DMS53 treated with DMSO at 0.1 percent for 48 hours (cell line): ENCODE measurements around the gene IGFALS.

Source experiments
- DNase-seq: peaks from one replicate; lab custom pipeline; 2025; ENCODE audit not compliant: unreplicated experiment; lab: John Stamatoyannopoulos, UW

The IGFALS gene

DNA sequence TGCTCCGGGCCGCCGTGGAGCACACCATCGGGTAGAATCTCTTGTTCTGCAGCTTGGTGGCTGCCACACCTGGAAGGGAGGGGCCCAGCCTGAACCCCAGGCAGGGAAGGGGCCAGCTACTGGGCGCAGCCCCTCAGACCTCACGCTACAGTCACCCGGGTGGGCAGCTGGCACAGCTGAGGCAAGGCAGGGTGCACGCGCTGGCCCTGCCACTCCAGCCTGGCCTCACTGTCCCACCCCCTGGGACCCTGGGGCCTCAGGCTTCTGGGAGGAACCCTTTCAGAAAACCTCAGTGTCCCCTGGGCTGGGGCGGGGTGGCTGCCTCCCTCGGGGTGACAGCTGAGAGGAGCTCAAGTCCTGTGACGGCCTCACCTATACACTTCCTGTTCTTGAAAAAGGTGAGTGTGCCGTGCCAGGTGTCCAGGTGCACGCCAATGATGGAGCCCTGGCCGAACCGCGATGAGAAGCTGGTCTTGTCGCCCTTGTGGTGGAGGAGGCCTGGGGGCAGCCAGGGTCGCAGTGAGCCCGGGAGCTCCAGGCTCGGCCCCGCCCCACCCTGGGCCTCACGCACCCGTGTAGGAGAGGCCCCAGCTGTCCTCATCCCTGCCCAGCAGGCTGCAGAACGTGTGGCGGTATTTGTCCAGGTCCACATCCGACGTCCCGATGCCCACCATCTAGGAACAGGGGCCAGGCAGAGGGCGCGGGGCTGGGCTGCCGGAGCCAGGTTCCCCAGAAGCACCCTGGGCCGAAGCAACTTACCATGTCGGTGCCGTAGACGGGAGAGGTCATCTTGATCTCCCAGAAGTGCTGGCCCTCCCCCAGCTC is 15.9 kb downstream of the IGFALS start:
- no peak for DNase-seq

DNA sequence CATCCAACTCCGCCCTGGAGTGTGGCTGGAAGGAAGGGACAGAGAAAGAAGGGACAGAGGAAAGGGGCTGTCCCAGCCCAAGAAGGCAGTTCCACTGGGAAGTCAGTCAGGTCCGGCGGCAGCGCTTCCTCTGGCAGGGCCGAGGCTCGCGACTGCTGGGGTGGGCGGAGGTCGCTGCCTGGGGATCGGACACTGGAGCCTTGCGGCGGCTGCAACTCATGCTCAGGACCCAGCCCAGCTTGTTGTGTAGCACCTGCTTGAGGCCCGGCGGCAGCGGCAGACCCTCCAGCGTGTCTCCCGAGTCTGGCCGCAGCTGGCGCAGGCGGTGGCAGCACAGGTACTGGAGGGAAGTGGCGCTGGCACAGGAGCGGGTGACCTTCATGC is 16.5 kb downstream of the IGFALS start:
- no peak for DNase-seq

DNA sequence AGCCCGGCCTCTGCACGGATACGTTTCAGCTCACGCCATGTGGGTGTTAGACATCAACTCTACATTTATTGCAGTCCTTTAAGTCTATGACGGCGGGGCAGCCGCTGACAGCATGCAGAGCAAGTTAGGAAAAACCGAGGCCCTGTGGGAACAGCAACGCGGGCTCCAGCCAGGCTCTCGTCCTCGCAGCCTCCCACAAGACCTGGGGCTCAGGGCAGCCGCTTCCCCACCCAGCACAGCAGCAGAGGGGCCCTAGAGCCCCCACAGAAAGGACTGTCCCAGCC is 16.9 kb downstream of the IGFALS start:
- no peak for DNase-seq

DNA sequence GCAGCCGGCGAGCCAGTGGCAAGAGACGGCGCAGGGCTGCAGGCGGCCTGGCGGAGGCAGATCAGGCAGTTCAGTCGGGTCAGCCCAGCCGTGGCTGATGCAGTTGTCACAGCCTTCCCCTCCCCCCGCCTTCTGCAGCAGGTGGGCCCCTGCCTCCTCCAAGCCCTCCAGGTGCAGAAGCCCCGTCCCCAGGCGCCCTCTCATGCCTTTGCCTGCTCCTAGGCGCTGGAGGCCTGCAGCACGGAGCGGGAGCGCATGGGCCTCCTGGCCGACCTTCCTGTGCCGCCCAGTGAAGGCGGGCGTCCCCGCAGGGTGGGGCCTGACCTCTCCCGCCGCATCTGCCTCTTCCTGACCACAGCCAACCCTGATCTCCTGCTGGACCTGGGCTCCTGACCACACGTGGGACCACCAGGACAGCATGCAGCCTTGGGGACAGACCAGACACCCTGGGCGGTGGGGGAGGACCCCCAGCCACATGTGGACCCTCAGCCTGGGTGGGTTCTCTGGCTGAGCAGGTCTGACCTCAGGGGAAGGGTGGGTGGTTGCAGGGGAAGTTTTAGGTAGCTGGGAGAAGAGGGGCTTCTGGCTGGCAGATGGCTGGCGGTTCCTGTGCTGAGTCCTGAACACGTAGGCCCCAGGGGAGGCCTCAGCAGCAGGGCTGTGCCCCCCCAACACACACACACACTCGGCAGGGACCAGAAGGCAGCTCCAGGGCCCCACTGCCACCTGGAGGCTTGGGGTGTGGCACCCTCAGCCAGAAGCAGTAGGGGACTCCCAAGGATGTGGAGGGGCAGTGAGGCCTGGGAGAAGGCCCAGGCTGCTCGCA is 17.4 kb downstream of the IGFALS start:
- DNase-seq, result no peak

DNA sequence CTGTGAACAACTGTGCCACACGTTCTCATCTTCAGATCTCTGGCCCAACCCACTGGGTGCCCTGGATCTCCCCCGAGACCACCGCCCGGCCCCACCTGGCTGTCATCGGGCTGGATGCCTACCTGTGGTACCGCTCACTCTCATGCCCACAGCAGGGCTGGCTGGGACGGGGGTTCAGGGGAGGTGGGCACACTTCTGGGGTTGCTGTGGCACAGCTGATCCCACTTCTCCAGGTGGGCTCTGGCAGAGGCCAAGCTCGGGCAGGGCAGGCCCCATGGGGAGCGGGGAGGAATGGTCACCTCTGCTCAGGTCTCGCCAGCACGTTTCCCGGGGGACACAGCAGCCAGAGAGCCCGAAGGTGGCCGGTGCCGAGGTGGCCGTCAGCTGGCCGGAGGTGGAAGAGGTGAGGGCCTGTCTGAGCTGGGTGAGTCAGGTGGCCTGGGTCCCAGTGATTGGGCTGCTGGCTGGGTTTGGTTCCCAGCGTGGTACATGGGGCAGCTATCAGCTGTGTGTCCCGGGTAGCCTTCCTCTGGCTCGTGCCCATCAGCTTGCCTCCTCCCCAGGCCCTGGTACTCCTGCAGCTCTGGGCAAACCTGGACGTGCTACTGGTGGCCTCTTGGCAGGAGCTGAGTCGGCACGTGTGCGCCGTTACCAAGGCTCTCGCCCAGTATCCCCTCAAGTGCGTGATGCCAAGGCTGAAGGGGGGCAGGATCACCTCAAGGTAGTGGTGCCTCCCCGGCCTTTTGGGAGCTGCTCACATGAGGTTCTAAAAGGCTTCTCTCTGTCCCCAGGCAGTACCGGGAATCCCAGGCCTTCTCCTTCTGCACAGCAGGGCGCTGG is 18.3 kb downstream of the IGFALS start:
- DNase-seq, result no peak

- no peak for DNase-seq
Observed at GRCh38 chr16:1774448-1774780, 19.1 kb downstream of the IGFALS start.

- DNase-seq, result no peak
Observed at GRCh38 chr16:1773703-1774447, 19.6 kb downstream of the IGFALS start.

GRCh38 chr16:1772908-1773702 is 20.4 kb downstream of the IGFALS start, which contains the start of gene MRPS34:
Gene MRPS34, minus strand, starts transcription at chr16:1773134. Its CDS starts 15 bp downstream, at chr16:1773119.
- peak; percentile 29 for DNase-seq

- no peak for DNase-seq
Observed at GRCh38 chr16:1772362-1772907, 21.1 kb downstream of the IGFALS start, which contains the start of gene EME2. Gene EME2, plus strand, starts transcription at chr16:1772810. Its CDS starts 418 bp downstream, at chr16:1773228.

GRCh38 chr16:1771864-1772361 is 21.6 kb downstream of the IGFALS start:
- no peak for DNase-seq

- DNase-seq, result peak; percentile 7
Observed at GRCh38 chr16:1771188-1771863, 22.2 kb downstream of the IGFALS start, which contains the start of gene NME3. Gene NME3, minus strand, starts transcription at chr16:1771543. Its CDS starts 9 bp downstream, at chr16:1771534.

GRCh38 chr16:1770328-1771187 is 22.9 kb downstream of the IGFALS start:
- DNase-seq, result peak; percentile 80

DNA sequence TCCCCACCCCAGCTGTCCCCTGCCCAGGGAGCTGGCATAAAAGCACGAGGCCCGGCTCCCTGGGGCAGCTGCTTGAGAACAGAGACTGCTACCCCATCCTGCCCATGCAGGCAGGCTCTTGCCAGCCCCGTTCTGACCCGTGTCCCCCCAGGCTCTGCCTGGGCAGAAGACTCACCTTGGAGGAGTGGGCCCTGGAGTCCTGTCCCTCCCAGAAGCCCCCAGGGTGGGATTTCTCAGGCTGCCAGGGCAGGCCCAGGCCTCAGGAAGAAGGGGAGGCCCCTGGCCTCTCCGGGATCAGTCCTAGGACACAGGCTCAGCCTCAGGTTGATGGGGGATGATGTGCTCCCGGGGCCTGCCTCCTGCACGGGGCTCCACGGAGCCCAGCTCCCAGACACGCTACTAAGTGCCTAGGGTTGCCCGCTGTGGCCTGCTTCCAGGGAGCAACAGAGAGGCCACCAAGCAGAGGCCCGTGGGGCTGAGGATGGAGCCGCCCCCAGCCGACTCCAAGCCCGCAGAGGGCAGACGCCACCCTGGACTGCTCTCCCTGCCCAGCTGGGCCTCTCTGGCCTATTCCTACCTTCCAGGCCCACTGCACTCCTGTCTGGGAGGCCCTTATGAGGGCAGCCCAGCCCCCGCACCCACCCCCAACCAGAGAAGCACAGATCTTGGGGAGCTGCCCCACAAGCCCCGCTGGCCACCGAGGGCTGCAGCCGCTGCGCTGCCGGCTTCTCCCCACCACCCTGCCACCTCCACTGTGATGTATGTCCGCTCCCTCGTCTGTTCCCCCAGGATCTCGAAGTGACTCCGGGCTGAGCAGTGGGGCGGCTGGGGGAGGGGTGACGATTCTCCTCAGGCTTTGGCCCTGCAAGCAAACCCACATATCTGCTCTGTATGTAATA is 23.9 kb downstream of the IGFALS start:
- no peak for DNase-seq

DNA sequence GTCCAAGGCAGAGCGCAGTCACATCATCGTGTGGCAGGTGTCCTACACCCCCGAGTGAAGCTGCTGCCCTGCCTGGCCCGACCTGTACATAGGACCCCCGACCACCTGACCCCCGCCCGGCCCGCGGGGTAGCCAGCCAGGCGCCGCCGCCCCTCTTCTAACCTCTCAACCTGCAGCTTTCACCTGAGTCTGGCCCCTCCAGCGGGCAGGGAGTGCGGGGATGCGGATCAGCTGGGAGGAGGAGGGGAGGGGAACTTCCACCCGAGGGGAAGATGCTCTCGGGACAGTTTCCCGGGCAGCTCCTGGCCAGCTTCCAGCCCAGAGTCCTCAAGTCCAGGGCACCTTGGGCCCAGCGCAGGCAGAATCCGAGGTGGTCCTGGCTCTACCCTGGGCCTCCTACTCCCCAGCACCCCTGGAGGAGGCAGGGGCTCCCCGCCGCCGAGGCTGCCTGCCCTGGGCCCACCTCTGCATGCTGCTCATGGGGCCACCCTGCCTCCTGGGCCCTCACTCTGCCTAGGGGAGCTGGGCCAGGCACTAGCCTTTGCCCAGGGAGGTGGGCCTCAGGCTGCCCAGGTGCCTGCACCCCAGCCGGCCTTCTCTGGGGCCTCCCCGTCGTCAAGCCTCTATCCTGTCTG is 24.6 kb downstream of the IGFALS start:
- DNase-seq, result no peak

- DNase-seq, result no peak
Observed at GRCh38 chr16:1768061-1768766, 25.3 kb downstream of the IGFALS start.
